OCI-LY1 (cell line): ENCODE data around the gene SLC26A9.

Experiments
- H2AFZ ChIP-seq: fragments of 200-600 bp; sonication (generic), shearing (Covaris generic); 2 replicates; pipeline ENCODE4 v1.6.0; 2014; ENCODE audit warnings: antibody characterized with exemption, mild to moderate bottlenecking, low read length
- H3F3A ChIP-seq: fragments of 200-600 bp; sonication (generic), shearing (Covaris generic); 2 replicates; pipeline ENCODE4 v1.6.0; 2014; ENCODE audit warnings: mild to moderate bottlenecking, antibody characterized with exemption, low read length, moderate library complexity; ENCODE audit not compliant: insufficient read depth
- H3K27ac ChIP-seq: fragments of 200-600 bp; sonication (generic); 2 replicates; pipeline ENCODE4 v1.5.1; 2014; ENCODE audit warnings: low read length, mixed run types, mild to moderate bottlenecking, low read depth; ENCODE audit not compliant: poor library complexity, severe bottlenecking
- H3K27me3 ChIP-seq: fragments of 200-600 bp; sonication (generic); 2 replicates; pipeline ENCODE4 v1.6.0; 2014; ENCODE audit warnings: antibody characterized with exemption, mild to moderate bottlenecking, low read length, moderate library complexity; ENCODE audit not compliant: insufficient read depth
- H3K36me3 ChIP-seq: fragments of 200-600 bp; sonication (generic); 2 replicates; pipeline ENCODE4 v1.6.1; 2014; ENCODE audit warnings: mild to moderate bottlenecking, antibody characterized with exemption, low read length, moderate library complexity, mixed read lengths; ENCODE audit not compliant: insufficient read depth
- H3K4me1 ChIP-seq: fragments of 200-600 bp; sonication (generic); 2 replicates; pipeline ENCODE4 v1.5.1; 2014; ENCODE audit warnings: mild to moderate bottlenecking, low read length, moderate library complexity; ENCODE audit not compliant: insufficient read depth, severe bottlenecking
- H3K4me2 ChIP-seq: fragments of 200-600 bp; sonication (generic), shearing (Covaris generic); 2 replicates; pipeline ENCODE4 v1.6.1; 2014; ENCODE audit warnings: low read length
- H3K4me3 ChIP-seq: fragments of 200-600 bp; sonication (generic); 2 replicates; pipeline ENCODE4 v1.5.1; 2014; ENCODE audit warnings: low read length, low read depth, mild to moderate bottlenecking, mixed read lengths; ENCODE audit not compliant: poor library complexity, severe bottlenecking
- H3K79me2 ChIP-seq: fragments of 200-600 bp; shearing (Covaris generic); 2 replicates; pipeline ENCODE4 v1.6.1; 2016; ENCODE audit warnings: mixed run types, low read length, mixed read lengths; ENCODE audit not compliant: insufficient read depth
- H3K9ac ChIP-seq: fragments of 200-600 bp; sonication (generic), shearing (Covaris generic); 2 replicates; pipeline ENCODE4 v1.6.1; 2014; ENCODE audit warnings: mild to moderate bottlenecking, low read length, mixed read lengths
- H3K9me2 ChIP-seq: fragments of 200-600 bp; sonication (generic), shearing (Covaris generic); 2 replicates; pipeline ENCODE4 v1.6.1; 2014; ENCODE audit warnings: low read depth, mild to moderate bottlenecking, low read length, mixed read lengths
- H3K9me3 ChIP-seq: fragments of 200-600 bp; shearing (Covaris generic); 2 replicates; pipeline ENCODE4 v1.6.1; 2014; ENCODE audit warnings: low read length, mixed read lengths
- H4K20me1 ChIP-seq: fragments of 200-600 bp; sonication (generic), shearing (Covaris generic); 2 replicates; pipeline ENCODE4 v1.6.0; 2016; ENCODE audit warnings: mild to moderate bottlenecking, low read length; ENCODE audit not compliant: insufficient read depth
- EZH2 ChIP-seq: fragments of 200-600 bp; sonication (generic), shearing (Covaris generic); IDR thresholded peaks from 2 replicates; pipeline ENCODE4 v1.8.0; 2017; ENCODE audit warnings: borderline replicate concordance, mixed run types, mild to moderate bottlenecking, antibody characterized with exemption, low read length, moderate library complexity, mixed read lengths
- TF ChIP-seq, protein P1 (sequence below): fragments of 200-600 bp; sonication (generic), shearing (Covaris generic); IDR thresholded peaks from 2 replicates; pipeline ENCODE4 v1.5.1; 2017; ENCODE audit warnings: mild to moderate bottlenecking, antibody characterized with exemption, low read length, moderate library complexity, mixed read lengths

Gene SLC26A9

DNA sequence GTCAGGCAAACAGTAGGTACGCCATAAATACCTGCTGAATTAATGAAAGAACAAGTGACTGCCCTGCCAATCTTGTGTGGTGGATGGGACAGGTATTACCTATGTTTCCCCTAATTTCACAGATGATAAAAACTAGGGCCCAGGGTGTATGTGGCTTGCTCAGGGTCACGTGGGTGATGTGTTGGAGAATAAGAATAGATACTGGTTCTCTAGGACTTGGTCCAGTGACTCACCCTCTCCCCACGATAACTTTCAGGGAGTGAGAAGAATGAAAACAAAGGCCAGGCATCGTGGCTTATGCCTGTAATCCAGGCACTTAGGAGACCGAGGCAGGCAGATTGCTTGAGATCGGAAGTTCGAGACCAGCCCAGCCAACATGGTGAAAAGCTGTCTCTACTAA lies 26.7 kb downstream of the SLC26A9 start:
- Histone ChIP-seq H3K27me3 (peaks cover 6% of the 10 kb centered on the region), H3K9ac (no peak overlapping the region), H3F3A (no peaks in the 10 kb centered on the region), H4K20me1 (no peaks in the 10 kb centered on the region), H3K79me2 (no peaks in the 10 kb centered on the region), H3K4me1 (no peaks in the 10 kb centered on the region), H3K4me3 (no peak overlapping the region), H3K27ac (no peak overlapping the region), H3K36me3 (no peaks in the 10 kb centered on the region), H3K9me3 (no peaks in the 10 kb centered on the region), H3K9me2 (no peaks in the 10 kb centered on the region), H2AFZ (no peak overlapping the region), H3K4me2 (no peak overlapping the region)
- TF ChIP-seq, protein P1, sequence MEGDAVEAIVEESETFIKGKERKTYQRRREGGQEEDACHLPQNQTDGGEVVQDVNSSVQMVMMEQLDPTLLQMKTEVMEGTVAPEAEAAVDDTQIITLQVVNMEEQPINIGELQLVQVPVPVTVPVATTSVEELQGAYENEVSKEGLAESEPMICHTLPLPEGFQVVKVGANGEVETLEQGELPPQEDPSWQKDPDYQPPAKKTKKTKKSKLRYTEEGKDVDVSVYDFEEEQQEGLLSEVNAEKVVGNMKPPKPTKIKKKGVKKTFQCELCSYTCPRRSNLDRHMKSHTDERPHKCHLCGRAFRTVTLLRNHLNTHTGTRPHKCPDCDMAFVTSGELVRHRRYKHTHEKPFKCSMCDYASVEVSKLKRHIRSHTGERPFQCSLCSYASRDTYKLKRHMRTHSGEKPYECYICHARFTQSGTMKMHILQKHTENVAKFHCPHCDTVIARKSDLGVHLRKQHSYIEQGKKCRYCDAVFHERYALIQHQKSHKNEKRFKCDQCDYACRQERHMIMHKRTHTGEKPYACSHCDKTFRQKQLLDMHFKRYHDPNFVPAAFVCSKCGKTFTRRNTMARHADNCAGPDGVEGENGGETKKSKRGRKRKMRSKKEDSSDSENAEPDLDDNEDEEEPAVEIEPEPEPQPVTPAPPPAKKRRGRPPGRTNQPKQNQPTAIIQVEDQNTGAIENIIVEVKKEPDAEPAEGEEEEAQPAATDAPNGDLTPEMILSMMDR, result no peak
- TF ChIP-seq EZH2, result no peak

DNA sequence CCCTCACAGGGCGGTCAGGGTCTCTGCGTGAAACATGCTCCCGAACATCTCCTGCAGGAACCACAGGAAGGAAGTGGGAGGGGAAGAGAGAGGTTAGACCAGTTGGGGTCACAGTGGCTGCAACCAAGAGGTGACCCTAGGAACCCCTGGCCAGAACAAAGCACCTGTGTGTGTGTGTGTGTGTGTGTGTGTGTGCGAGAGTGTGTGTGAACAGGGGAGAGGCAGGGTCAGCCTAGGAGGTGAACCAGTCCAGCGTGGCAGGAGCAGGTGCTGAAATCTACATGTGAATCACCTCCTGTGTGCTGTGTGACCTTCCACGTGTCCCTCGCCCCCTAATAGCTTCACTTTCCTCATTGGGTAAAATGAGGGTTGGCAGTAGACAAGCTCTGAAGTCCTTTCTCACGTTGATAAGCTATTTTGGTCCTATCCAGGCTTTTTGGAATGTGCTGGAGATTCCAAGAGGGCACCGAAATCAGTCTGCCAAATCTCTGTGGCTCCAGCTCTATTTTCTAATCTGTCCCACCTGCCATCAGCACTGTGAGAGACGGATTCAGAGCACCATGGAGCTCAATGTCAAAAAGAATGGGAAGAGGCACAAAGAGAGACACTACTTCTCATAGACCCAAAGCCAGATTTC lies 27.8 kb downstream of the SLC26A9 start:
- Histone ChIP-seq H3K36me3 (no peaks in the 10 kb centered on the region), H3K4me1 (no peaks in the 10 kb centered on the region), H3K4me2 (no peak overlapping the region), H3F3A (no peaks in the 10 kb centered on the region), H3K27me3 (peaks cover 6% of the 10 kb centered on the region), H3K9me3 (no peaks in the 10 kb centered on the region), H2AFZ (no peak overlapping the region), H3K9ac (no peak overlapping the region), H3K79me2 (no peaks in the 10 kb centered on the region), H3K27ac (no peak overlapping the region), H4K20me1 (no peaks in the 10 kb centered on the region), H3K4me3 (no peak overlapping the region), H3K9me2 (no peaks in the 10 kb centered on the region)
- TF ChIP-seq, protein P1, result no peak
- TF ChIP-seq EZH2, result no peak

DNA sequence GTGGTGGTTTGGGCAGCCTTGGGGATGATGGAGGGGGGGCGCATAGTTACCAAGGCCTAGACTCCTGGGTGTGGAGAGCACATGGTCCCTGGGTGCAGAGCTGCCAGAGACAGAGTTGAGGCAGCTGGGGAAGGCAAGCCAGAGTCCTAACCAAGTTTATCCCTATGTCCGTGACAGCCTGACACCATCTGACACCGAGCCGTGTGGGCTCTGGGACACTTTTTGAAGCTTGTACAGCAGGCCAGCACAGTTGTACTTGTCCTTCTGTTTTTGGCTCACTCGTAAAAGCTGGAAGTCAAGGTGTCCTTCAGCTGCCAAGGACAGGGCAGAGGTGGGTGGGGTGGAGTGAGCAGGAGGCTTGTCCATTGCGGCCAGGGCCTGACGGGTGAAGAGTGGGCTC lies 28.5 kb downstream of the SLC26A9 start:
- no peak overlapping the region for H3K27ac ChIP-seq
- no peaks in the 10 kb centered on the region for H3K79me2 ChIP-seq
- TF ChIP-seq, protein P1, result no peak
- no peak for TF ChIP-seq EZH2
- no peaks in the 10 kb centered on the region for H3K9me3 ChIP-seq
- H3F3A ChIP-seq, result no peaks in the 10 kb centered on the region
- no peaks in the 10 kb centered on the region for H3K9me2 ChIP-seq
- H3K4me3 ChIP-seq, result no peak overlapping the region
- no peak overlapping the region for H3K4me2 ChIP-seq
- no peaks in the 10 kb centered on the region for H3K36me3 ChIP-seq
- H3K4me1 ChIP-seq, result no peaks in the 10 kb centered on the region
- no peak overlapping the region for H2AFZ ChIP-seq
- no peak overlapping the region for H3K9ac ChIP-seq
- peaks cover 6% of the 10 kb centered on the region; the same call in 1 of the 2 replicates for H3K27me3 ChIP-seq
- H4K20me1 ChIP-seq, result no peaks in the 10 kb centered on the region
